ENCODE data around the gene ABHD17A. TPM values are rescaled to one million over a fixed set of nuclear protein-coding genes. Genes with fewer than 3 reads are reported as not detected.

The ABHD17A gene
- total and polyA plus RNA-seq, 4 donors: 68.8 to 110 (median 91.0) TPM

- no peak overlapping the region for H3K4me3 ChIP-seq
- peaks cover 0 to 52% (median 7%) of the 10 kb centered on the region in 4 donors for H3K36me3 ChIP-seq (ENCODE audit: control insufficient read depth in 4 of 4, insufficient read depth in 4 of 4, low read length in 4 of 4)
- H3K27ac ChIP-seq (ENCODE audit: low read depth in 1 of 2, low read length in 1 of 2): no peak overlapping the region
- DNase-seq: no peak
- H3K27me3 ChIP-seq (ENCODE audit: control insufficient read depth in 3 of 3, insufficient read depth in 3 of 3, low read length in 2 of 3): no peaks in the 10 kb centered on the region
- peaks cover 0 to 1% (median 0%) of the 10 kb centered on the region in 4 donors for H3K9me3 ChIP-seq (ENCODE audit: control insufficient read depth in 4 of 4, insufficient read depth in 3 of 4, low read length in 3 of 4)
- 96 to 97% methylated on average over 28 of the region's 28 CpGs for WGBS, 2 donors
- H3K9ac ChIP-seq (ENCODE audit: insufficient read depth in 1 of 2, low read length in 2 of 2): no peak overlapping the region
- no peaks in the 10 kb centered on the region for H3K4me1 ChIP-seq (ENCODE audit: control insufficient read depth in 5 of 5, insufficient read depth in 5 of 5, low read length in 5 of 5)
- ATAC-seq (ENCODE audit: insufficient read depth, low FRiP score): no peak
- TF ChIP-seq, protein P1, sequence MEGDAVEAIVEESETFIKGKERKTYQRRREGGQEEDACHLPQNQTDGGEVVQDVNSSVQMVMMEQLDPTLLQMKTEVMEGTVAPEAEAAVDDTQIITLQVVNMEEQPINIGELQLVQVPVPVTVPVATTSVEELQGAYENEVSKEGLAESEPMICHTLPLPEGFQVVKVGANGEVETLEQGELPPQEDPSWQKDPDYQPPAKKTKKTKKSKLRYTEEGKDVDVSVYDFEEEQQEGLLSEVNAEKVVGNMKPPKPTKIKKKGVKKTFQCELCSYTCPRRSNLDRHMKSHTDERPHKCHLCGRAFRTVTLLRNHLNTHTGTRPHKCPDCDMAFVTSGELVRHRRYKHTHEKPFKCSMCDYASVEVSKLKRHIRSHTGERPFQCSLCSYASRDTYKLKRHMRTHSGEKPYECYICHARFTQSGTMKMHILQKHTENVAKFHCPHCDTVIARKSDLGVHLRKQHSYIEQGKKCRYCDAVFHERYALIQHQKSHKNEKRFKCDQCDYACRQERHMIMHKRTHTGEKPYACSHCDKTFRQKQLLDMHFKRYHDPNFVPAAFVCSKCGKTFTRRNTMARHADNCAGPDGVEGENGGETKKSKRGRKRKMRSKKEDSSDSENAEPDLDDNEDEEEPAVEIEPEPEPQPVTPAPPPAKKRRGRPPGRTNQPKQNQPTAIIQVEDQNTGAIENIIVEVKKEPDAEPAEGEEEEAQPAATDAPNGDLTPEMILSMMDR (IDR thresholded peaks at IDR 0.05; ENCODE audit: control extremely low read depth, extremely low read depth): no peak
Observed at GRCh38 chr19:1918975-1919374, 33.7 kb upstream of the ABHD17A start.

DNA sequence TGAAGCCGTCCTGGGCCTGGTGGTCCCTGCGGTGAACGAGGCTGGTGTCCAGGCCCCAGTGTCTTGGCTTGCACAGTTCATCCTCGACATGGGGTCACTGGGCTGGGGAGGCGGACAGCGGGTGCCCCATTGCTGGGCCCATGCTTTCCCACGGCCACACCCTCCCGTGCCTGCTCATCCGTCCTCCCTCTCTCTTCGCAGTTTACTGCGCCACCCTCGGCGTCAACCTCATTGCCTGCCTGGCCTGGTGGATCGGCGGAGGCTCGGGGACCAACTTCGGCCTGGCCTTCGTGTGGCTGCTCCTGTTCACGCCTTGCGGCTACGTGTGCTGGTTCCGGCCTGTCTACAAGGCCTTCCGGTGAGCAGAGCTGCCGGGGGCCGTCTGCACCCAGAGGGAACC, 32.6 kb upstream of the ABHD17A start:
- no peaks in the 10 kb centered on the region for H3K27me3 ChIP-seq (ENCODE audit: control insufficient read depth in 3 of 3, insufficient read depth in 3 of 3, low read length in 2 of 3)
- no peaks in the 10 kb centered on the region for H3K4me1 ChIP-seq (ENCODE audit: control insufficient read depth in 5 of 5, insufficient read depth in 5 of 5, low read length in 5 of 5)
- H3K4me3 ChIP-seq: no peak overlapping the region
- ATAC-seq (ENCODE audit: insufficient read depth, low FRiP score): no peak
- H3K36me3 ChIP-seq (ENCODE audit: control insufficient read depth in 4 of 4, insufficient read depth in 4 of 4, low read length in 4 of 4): peaks cover 0 to 55% (median 8%) of the 10 kb centered on the region in 4 donors
- H3K27ac ChIP-seq (ENCODE audit: low read depth in 1 of 2, low read length in 1 of 2): no peak overlapping the region
- no peak overlapping the region for H3K9ac ChIP-seq (ENCODE audit: insufficient read depth in 1 of 2, low read length in 2 of 2)
- peaks cover 0 to 1% (median 0%) of the 10 kb centered on the region in 4 donors for H3K9me3 ChIP-seq (ENCODE audit: control insufficient read depth in 4 of 4, insufficient read depth in 3 of 4, low read length in 3 of 4)
- WGBS, 2 donors: 95 to 97% methylated on average over 25 of the region's 25 CpGs
- DNase-seq: no peak
- TF ChIP-seq, protein P1 (IDR thresholded peaks at IDR 0.05; ENCODE audit: control extremely low read depth, extremely low read depth): no peak

DNA sequence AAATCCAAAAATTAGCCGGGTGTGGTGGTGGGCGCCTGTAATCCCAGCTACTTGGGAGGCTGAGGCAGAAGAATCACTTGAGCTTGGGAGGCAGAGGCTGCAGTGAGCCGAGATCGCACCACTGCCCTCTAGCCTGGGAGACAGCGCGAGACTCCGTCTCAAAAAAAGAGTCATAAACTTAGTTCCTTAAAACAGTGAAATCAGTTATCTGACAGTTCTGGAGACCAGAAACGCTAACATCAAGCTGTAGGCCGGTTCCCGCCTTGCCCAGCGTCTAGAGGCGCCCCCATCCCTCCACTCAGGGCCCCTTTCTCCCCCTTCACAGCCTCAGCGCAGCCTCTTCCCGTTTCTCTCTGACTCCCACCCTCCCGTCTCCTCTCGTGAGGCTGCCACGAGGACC, 31.9 kb upstream of the ABHD17A start:
- TF ChIP-seq, protein P1 (IDR thresholded peaks at IDR 0.05; ENCODE audit: control extremely low read depth, extremely low read depth): no peak
- ATAC-seq (ENCODE audit: insufficient read depth, low FRiP score) (no peak), DNase-seq (no peak)
- 48 to 70% methylated on average over 17 of the region's 17 CpGs for WGBS, 2 donors
- no peak overlapping the region for H3K27ac ChIP-seq (ENCODE audit: low read depth in 1 of 2, low read length in 1 of 2)
- H3K4me3 ChIP-seq: no peak overlapping the region
- no peaks in the 10 kb centered on the region for H3K4me1 ChIP-seq (ENCODE audit: control insufficient read depth in 5 of 5, insufficient read depth in 5 of 5, low read length in 5 of 5)
- H3K27me3 ChIP-seq (ENCODE audit: control insufficient read depth in 3 of 3, insufficient read depth in 3 of 3, low read length in 2 of 3): no peaks in the 10 kb centered on the region
- peaks cover 0 to 57% (median 9%) of the 10 kb centered on the region in 4 donors for H3K36me3 ChIP-seq (ENCODE audit: control insufficient read depth in 4 of 4, insufficient read depth in 4 of 4, low read length in 4 of 4)
- no peak overlapping the region for H3K9ac ChIP-seq (ENCODE audit: insufficient read depth in 1 of 2, low read length in 2 of 2)
- peaks cover 0 to 1% (median 0%) of the 10 kb centered on the region in 4 donors for H3K9me3 ChIP-seq (ENCODE audit: control insufficient read depth in 4 of 4, insufficient read depth in 3 of 4, low read length in 3 of 4)

DNA sequence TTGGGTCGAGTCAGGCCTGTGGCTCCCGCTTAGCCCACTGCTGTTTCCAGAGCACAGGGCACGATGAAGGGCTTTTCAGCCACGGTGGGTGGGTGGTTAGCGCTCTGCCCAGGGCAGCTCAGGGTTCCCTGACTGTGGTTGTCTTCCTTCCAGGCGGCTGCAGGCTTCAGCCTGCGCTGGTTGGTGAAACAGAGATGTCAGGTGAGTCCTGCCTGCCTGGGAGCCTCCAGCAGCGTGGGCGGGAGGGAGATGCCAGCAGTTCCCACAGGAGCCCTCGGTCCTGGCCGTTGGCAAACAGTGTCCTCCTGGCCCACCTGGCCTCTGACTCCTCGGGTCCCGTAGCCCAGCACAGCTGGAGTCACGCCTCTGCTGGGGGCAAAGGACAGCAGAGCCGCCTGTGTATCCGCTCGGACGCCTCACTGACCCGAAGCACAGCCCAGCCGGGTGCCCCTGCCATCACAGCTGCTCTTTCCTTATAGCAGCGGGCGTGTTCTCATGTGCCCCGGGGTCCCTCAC, 29.6 kb upstream of the ABHD17A start:
- Histone ChIP-seq H3K4me1 (ENCODE audit: control insufficient read depth in 5 of 5, insufficient read depth in 5 of 5, low read length in 5 of 5) (no peaks in the 10 kb centered on the region), H3K27me3 (ENCODE audit: control insufficient read depth in 3 of 3, insufficient read depth in 3 of 3, low read length in 2 of 3) (no peaks in the 10 kb centered on the region), H3K36me3 (ENCODE audit: control insufficient read depth in 4 of 4, insufficient read depth in 4 of 4, low read length in 4 of 4) (peaks cover 0 to 42% (median 6%) of the 10 kb centered on the region in 4 donors), H3K27ac (ENCODE audit: low read depth in 1 of 2, low read length in 1 of 2) (no peak overlapping the region), H3K9ac (ENCODE audit: insufficient read depth in 1 of 2, low read length in 2 of 2) (no peak overlapping the region), H3K4me3 (no peak overlapping the region), H3K9me3 (ENCODE audit: control insufficient read depth in 4 of 4, insufficient read depth in 3 of 4, low read length in 3 of 4) (no peaks in the 10 kb centered on the region)
- DNase-seq (no peak), ATAC-seq (ENCODE audit: insufficient read depth, low FRiP score) (no peak)
- WGBS, 2 donors: 94 to 95% methylated on average over 23 of the region's 23 CpGs
- TF ChIP-seq, protein P1 (IDR thresholded peaks at IDR 0.05; ENCODE audit: control extremely low read depth, extremely low read depth): no peak

All from lung (tissue), 12 donors.